H1 (cell line): ENCODE results near the gene SOX8. TPM values are rescaled to one million over a fixed set of nuclear protein-coding genes. Genes with fewer than 3 reads are reported as not detected.
A peak's percentile ranks its signal among the peaks of the same experiment; 100 is the strongest.

Experiments used
- ATF2 ChIP-seq: IDR thresholded peaks from 2 replicates; pipeline ENCODE4 v1.6.1; 2012; ENCODE audit warnings: low read length, inconsistent platforms
- ATF3 ChIP-seq: IDR thresholded peaks from 2 replicates; pipeline ENCODE4 v1.6.1; 2011; ENCODE audit warnings: low read depth, mild to moderate bottlenecking, low read length; ENCODE audit not compliant: insufficient read depth
- EZH2 ChIP-seq: fragments of 200-600 bp; sonication (generic); IDR thresholded peaks from 2 replicates; pipeline ENCODE4 v1.7.1; 2012; ENCODE audit warnings: low read depth, mild to moderate bottlenecking, moderate library complexity, low read length, inconsistent platforms; ENCODE audit not compliant: severe bottlenecking
- polyA plus RNA-seq, 7 experiments: library from polyadenylated mRNA; depleted of rRNA in 3 of 7; stranded (reverse) in 5 of 7; unstranded in 2 of 7; fragments of >200 nt in 5 of 7; fragments of 200-250 nt in 2 of 7; gene quantifications; 1 replicate in 5 of 7; 2 replicates in 1 of 7; 4 replicates in 1 of 7; pipeline versions ENCODE4 v1.2.1 to v1.2.3, GENCODE V29; 2011 to 2013; ENCODE audit warnings: missing spikeins in 2 of 7, mixed read lengths in 2 of 7
- total RNA-seq: library from RNA; stranded (reverse); fragmentation: NEBNext Ultra II Directional; extraction: Animal tissue kit (Norgen Biotek cat#: 25700); gene quantifications from 2 replicates; pipeline ENCODE4 v1.2.1, GENCODE V29; 2021

SOX8 gene
- total and polyA plus RNA-seq, 2 of the 8 experiments (the other 6 are each of a cell fraction or from before 2014, with no cell fraction given) = 2.2 to 5.7 TPM

GRCh38 chr16:970766-971581 lies 10.6 kb upstream of the SOX8 start, which contains the start of gene LMF1 (continued):
- TF ChIP-seq ATF2 (no peak), ATF3 (0 out of 2 replicates have a peak, but pooled peaks have one; percentile 1), EZH2 (no peak)
